ENCODE data around the gene B9D2.
"Not testable (repeated sequence)": the region's sequence is repeated elsewhere in the genome, so short reads cannot be mapped to it uniquely, and the experiment has no call there.

B9D2 gene

DNA sequence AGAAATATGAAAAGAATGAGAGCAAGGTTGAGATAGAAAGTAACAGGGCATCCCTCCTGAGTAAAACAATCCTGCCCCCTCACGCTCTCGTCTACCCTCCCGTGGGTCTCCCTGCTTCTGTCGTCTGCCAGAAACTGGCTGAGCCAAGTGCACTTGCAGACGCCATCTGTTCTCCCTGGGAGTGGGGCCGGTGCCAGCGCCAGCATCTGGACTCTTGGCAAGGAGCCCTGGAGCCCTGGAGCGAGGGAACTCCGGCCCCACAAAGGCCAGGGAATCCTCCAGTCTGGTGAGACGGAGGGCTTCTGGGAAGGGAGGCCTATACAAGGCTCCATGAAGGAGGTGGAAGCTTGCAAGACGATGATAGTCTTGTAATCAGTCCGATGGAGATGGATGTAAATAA, 10.0 kb upstream of the B9D2 start:
- DNase-seq (ENCODE audit: low read depth) = peak; percentile 94
- TF ChIP-seq, protein P1, sequence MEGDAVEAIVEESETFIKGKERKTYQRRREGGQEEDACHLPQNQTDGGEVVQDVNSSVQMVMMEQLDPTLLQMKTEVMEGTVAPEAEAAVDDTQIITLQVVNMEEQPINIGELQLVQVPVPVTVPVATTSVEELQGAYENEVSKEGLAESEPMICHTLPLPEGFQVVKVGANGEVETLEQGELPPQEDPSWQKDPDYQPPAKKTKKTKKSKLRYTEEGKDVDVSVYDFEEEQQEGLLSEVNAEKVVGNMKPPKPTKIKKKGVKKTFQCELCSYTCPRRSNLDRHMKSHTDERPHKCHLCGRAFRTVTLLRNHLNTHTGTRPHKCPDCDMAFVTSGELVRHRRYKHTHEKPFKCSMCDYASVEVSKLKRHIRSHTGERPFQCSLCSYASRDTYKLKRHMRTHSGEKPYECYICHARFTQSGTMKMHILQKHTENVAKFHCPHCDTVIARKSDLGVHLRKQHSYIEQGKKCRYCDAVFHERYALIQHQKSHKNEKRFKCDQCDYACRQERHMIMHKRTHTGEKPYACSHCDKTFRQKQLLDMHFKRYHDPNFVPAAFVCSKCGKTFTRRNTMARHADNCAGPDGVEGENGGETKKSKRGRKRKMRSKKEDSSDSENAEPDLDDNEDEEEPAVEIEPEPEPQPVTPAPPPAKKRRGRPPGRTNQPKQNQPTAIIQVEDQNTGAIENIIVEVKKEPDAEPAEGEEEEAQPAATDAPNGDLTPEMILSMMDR (IDR thresholded peaks at IDR 0.05; ENCODE audit: low read length, missing control alignments) = no peak
- H3K4me3 ChIP-seq (replicated peaks; ENCODE audit: low read depth, low read length) = no peak overlapping the region

DNA sequence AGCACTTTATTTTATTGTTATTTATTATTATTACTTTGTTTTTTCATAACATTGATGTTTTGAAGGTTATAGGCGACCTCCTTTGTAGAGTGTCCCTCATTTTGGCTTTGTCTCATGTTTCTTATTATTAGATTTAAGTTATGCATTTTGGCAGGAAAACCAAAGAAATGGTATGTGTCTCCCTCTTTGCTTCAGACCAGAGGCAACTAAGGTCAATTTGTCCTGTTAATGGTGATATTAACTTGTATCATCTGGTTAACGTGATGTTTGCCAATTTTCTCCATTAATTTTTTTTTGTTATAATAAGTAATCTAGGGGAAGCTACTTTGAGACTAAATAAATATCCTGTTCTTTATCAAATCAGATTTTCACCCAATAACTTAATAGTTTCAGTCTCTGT, 8.6 kb upstream of the B9D2 start:
- H3K4me3 ChIP-seq (replicated peaks; ENCODE audit: low read depth, low read length) = no peak overlapping the region
- TF ChIP-seq, protein P1 (IDR thresholded peaks at IDR 0.05; ENCODE audit: low read length, missing control alignments) = no peak
- DNase-seq (ENCODE audit: low read depth) = no peak

DNA sequence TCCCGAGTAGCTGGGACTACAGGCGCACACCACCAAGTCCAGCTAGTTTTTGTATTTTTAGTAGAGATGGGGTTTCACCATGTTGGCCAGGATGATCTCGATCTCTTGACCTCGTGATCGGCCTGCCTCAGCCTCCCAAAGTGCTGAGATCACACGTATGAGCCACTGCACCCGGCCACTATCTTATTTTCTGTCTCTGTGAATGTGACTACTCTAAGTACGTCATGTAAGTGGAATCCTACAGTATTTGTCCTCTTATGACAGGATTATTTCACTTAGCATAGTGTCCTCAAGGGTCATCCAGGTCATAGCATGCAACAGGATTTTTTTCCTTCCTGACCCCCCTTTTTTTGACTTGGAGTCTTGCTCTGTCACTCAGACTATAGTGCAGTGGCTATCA, 7.6 kb upstream of the B9D2 start:
- TF ChIP-seq, protein P1 (IDR thresholded peaks at IDR 0.05; ENCODE audit: low read length, missing control alignments) = no peak
- no peak for DNase-seq (ENCODE audit: low read depth)

DNA sequence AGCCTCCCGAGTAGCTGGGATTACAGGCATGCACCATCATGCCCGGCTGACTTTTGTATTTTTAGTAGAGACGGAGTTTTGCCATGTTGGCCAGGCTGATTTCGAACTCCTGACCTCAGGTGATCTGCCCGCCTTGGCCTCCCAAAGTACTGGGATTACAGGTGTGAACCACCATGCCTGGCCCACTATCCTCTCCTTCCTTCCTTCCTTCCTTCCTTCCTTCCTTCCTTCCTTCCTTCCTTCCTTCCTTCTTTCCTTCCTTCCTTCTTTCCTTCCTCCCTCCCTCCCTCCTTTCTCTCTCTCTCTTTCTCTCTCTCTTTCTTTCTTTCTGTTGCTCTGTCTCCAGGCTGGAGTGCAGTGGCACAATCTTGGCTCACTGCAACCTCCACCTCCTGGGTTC, 7.2 kb upstream of the B9D2 start:
- H3K4me3 ChIP-seq (replicated peaks; ENCODE audit: low read depth, low read length); DNase-seq (ENCODE audit: low read depth): not testable (repeated sequence)

More for the DNA sequence above, 7.6 kb upstream of the B9D2 start:
- H3K4me3 ChIP-seq (replicated peaks; ENCODE audit: low read depth, low read length) = no peak overlapping the region

DNA sequence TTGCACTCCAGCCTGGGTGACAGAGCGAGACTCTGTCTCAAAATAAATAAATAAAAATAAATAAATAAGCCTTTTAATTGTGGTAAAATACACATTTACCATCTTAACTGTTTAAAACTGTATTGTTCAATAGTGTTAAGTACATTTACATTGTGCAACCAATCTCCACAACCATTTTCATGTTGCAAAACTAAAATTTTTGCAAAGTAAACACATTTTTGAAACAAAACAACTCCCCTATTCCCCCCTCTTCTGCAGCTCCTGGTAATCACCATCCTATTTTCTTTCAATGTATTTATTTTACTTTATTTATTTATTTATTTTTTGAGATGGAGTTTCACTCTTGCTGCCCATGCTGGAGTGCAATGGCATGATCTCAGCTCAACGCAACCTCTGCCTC, 5.8 kb upstream of the B9D2 start:
- DNase-seq (ENCODE audit: low read depth) = no peak
- H3K4me3 ChIP-seq (replicated peaks; ENCODE audit: low read depth, low read length) = no peak overlapping the region
- TF ChIP-seq, protein P1 (IDR thresholded peaks at IDR 0.05; ENCODE audit: low read length, missing control alignments) = no peak

DNA sequence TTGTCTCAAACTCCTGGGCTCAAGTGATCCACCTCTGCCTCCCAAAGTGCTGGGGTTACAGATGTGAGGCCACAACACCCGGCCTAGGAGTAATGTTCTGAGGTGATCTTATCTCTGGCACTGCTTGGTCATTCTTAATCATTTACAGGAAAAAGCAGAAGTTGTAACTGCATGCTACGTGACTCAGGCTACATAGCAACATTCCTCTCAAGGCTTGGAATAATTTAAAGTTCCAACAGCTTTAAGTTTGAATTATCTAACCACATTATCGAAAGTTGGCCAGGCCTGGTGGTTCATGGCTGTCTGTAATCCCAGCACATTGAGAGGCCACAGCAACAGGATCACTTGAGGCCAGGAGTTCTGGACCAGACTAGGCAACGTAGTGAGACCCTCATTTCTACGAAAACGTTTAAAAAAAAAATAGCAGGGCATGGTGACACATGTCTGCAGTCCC, 3.9 kb upstream of the B9D2 start:
- H3K4me3 ChIP-seq (replicated peaks; ENCODE audit: low read depth, low read length) = no peak overlapping the region
- DNase-seq (ENCODE audit: low read depth) = peak; percentile 89
- TF ChIP-seq, protein P1 (IDR thresholded peaks at IDR 0.05; ENCODE audit: low read length, missing control alignments) = no peak

DNA sequence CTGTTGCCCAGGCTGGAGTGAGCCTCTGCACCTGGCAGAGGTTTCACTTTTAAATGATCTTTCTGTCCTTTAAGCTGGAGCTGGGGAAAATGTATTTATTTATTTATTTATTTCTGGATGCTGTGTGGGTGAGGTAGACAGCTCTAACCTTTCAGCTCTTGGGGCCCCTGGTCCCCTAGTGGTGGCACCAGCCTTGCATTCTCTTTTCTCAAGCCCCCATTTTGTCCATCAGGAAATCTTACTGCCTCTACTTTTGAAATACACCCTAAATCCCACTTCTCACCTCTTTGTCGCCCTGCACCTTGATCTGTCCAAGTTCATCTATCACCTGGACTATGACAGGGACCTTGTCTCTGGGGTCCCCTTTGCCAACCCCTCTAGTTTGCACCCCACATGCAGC, 2.1 kb upstream of the B9D2 start:
- DNase-seq (ENCODE audit: low read depth) = no peak
- TF ChIP-seq, protein P1 (IDR thresholded peaks at IDR 0.05; ENCODE audit: low read length, missing control alignments) = peak; percentile 5
- H3K4me3 ChIP-seq (replicated peaks; ENCODE audit: low read depth, low read length) = no peak overlapping the region

Measured in fibroblast of pulmonary artery (primary cell).